ENCODE results near the gene SNX11.

- TF ChIP-seq POLR2A (IDR thresholded peaks at IDR 0.05) (no peak), CTCF (IDR thresholded peaks at IDR 0.05) (no peak)
These were observed 25.7 kb upstream of the SNX11 start for GRCh38 chr17:48081858-48082257.

Data from esophagus squamous epithelium (tissue), 4 donors.